Sigmoid colon (tissue), 4 donors: ENCODE data around the gene PDE1A.

ENCODE experiments used
- CTCF ChIP-seq, 4 experiments: fragments of 450-650 bp in 3 of 4; fragments of 200-600 bp in 1 of 4; IDR thresholded peaks; one replicate each; pipeline ENCODE4 v1.5.1; 2016 to 2019; ENCODE audit warnings: antibody characterized with exemption in 4 of 4, mild to moderate bottlenecking in 3 of 4, moderate library complexity in 2 of 4
- EP300 ChIP-seq, 4 donors: sonication (generic); formaldehyde crosslinking; IDR thresholded peaks; one replicate each; pipeline ENCODE4 v1.6.1; 2017; ENCODE audit warnings: antibody characterized with exemption in 4 of 4
- POLR2A ChIP-seq, 2 donors: fragments of 450-650 bp; IDR thresholded peaks; one replicate each; pipeline ENCODE4 v1.6.1; 2016; ENCODE audit warnings: antibody characterized with exemption in 2 of 2, mild to moderate bottlenecking in 2 of 2, moderate library complexity in 2 of 2
- POLR2AphosphoS5 ChIP-seq, 4 donors: sonication (generic); formaldehyde crosslinking; IDR thresholded peaks; one replicate each; pipeline ENCODE4 v1.6.1; 2017; ENCODE audit warnings: antibody characterized with exemption in 4 of 4

- no peak for TF ChIP-seq POLR2A (IDR thresholded peaks at IDR 0.05)
- TF ChIP-seq CTCF (IDR thresholded peaks at IDR 0.05), result no peak
- TF ChIP-seq EP300 (IDR thresholded peaks at IDR 0.05), result no peak
- TF ChIP-seq POLR2AphosphoS5 (IDR thresholded peaks at IDR 0.05), result no peak
These were observed 18.6 kb upstream of the PDE1A start for GRCh38 chr2:182445391-182445965.
